GM06990 (cell line): Measurements from ENCODE around the gene TNIK.
A peak's percentile ranks its signal among the peaks of the same experiment; 100 is the strongest.

Experiments used
- DNase-seq: peaks from one replicate; pipeline ENCODE4 v3.0.0-alpha.2; 2011; ENCODE audit not compliant: insufficient read length; ENCODE audit errors: extremely low read depth
- H3K27me3 ChIP-seq: replicated peaks from 2 replicates; pipeline ENCODE4 v1.6.0; 2011; ENCODE audit warnings: low read length; ENCODE audit not compliant: control insufficient read depth, insufficient read depth
- H3K36me3 ChIP-seq: 2 replicates; pipeline ENCODE4 v1.5.1; 2011; ENCODE audit warnings: low read length; ENCODE audit not compliant: control insufficient read depth, insufficient read depth
- H3K4me3 ChIP-seq: replicated peaks from 2 replicates; pipeline ENCODE4 v1.5.1; 2011; ENCODE audit warnings: low read depth, mild to moderate bottlenecking, control low read depth, low read length
- CTCF ChIP-seq: IDR thresholded peaks from 2 replicates; pipeline ENCODE4 v1.5.1; 2011; ENCODE audit warnings: low read length, control low read depth, mild to moderate bottlenecking, inconsistent platforms; ENCODE audit not compliant: insufficient read depth, poor library complexity, severe bottlenecking

TNIK gene

GRCh38 chr3:171193693-171194092 is 266.5 kb downstream of the TNIK start:
- H3K4me3 ChIP-seq, result no peak overlapping the region
- no peak for DNase-seq
- no peaks in the 10 kb centered on the region for H3K27me3 ChIP-seq
- H3K36me3 ChIP-seq, result no peaks in the 10 kb centered on the region
- TF ChIP-seq CTCF, result no peak

- no peaks in the 10 kb centered on the region for H3K27me3 ChIP-seq
- DNase-seq, result no peak
- H3K36me3 ChIP-seq, result no peaks in the 10 kb centered on the region
- TF ChIP-seq CTCF, result no peak
- H3K4me3 ChIP-seq, result no peak overlapping the region
Measured at GRCh38 chr3:171192176-171192854, 267.9 kb downstream of the TNIK start.

GRCh38 chr3:171190668-171191067 is 269.5 kb downstream of the TNIK start:
- TF ChIP-seq CTCF, result no peak
- H3K27me3 ChIP-seq, result no peaks in the 10 kb centered on the region
- H3K4me3 ChIP-seq, result no peak overlapping the region
- no peak for DNase-seq
- no peaks in the 10 kb centered on the region; the same call in none of the 2 replicates for H3K36me3 ChIP-seq

GRCh38 chr3:171189394-171190080 is 270.7 kb downstream of the TNIK start:
- H3K36me3 ChIP-seq, result no peaks in the 10 kb centered on the region; the same call in none of the 2 replicates
- TF ChIP-seq CTCF, result no peak
- no peak overlapping the region for H3K4me3 ChIP-seq
- no peaks in the 10 kb centered on the region for H3K27me3 ChIP-seq
- peak; percentile 47 for DNase-seq

- TF ChIP-seq CTCF, result peak; percentile 72
- no peak for DNase-seq
- H3K27me3 ChIP-seq, result no peaks in the 10 kb centered on the region
- H3K4me3 ChIP-seq, result no peak overlapping the region
- peaks cover 3% of the 10 kb centered on the region for H3K36me3 ChIP-seq
Measured at GRCh38 chr3:171187706-171188290, 272.4 kb downstream of the TNIK start.
